ENCODE measurements around the gene MYRIP.
"Not testable (repeated sequence)": the region's sequence is repeated elsewhere in the genome, so short reads cannot be mapped to it uniquely, and the experiment has no call there.

Gene MYRIP

GRCh38 chr3:39809181-39809994, at the start of gene MYRIP:
Gene MYRIP (plus strand): TSS chr3:39809609. CDS start chr3:39900817, 91,208 bp downstream.
- peak; percentile 66 for DNase-seq (ENCODE audit: low read depth, low spot score)
- H3K9me3 ChIP-seq (ENCODE audit: insufficient read depth, low read length), result no peaks in the 10 kb centered on the region
- H3K9ac ChIP-seq (ENCODE audit: insufficient read length, low read depth), result peak within 1 kb of the TSS; percentile 82
- peak within 1 kb of the TSS; percentile 65 for H3K4me3 ChIP-seq (ENCODE audit: insufficient read length, low read depth)
- H3K27me3 ChIP-seq (ENCODE audit: insufficient read depth, insufficient read length), result peaks cover 75% of the 10 kb centered on the region
- no peaks in the 10 kb centered on the region for H3K4me1 ChIP-seq (ENCODE audit: insufficient read depth, insufficient read length)
- no peaks in the 10 kb centered on the region for H3K36me3 ChIP-seq (ENCODE audit: insufficient read depth, insufficient read length, low read length)
- TF ChIP-seq YY1 (IDR thresholded peaks at IDR 0.05; ENCODE audit: insufficient read depth, insufficient read length) (no peak), ZNF274 (IDR thresholded peaks at IDR 0.05; ENCODE audit: low read depth, low read length) (no peak), SUZ12 (IDR thresholded peaks at IDR 0.05; ENCODE audit: extremely low read depth, insufficient read depth, insufficient read length) (no peak)

- TF ChIP-seq YY1 (IDR thresholded peaks at IDR 0.05; ENCODE audit: insufficient read depth, insufficient read length) (no peak), ZNF274 (IDR thresholded peaks at IDR 0.05; ENCODE audit: low read depth, low read length) (no peak), SUZ12 (IDR thresholded peaks at IDR 0.05; ENCODE audit: extremely low read depth, insufficient read depth, insufficient read length) (no peak)
- H3K4me1 ChIP-seq (ENCODE audit: insufficient read depth, insufficient read length), result no peaks in the 10 kb centered on the region
- no peak overlapping the region for H3K4me3 ChIP-seq (ENCODE audit: insufficient read length, low read depth)
- no peaks in the 10 kb centered on the region for H3K9me3 ChIP-seq (ENCODE audit: insufficient read depth, low read length)
- H3K36me3 ChIP-seq (ENCODE audit: insufficient read depth, insufficient read length, low read length), result no peaks in the 10 kb centered on the region
- H3K27me3 ChIP-seq (ENCODE audit: insufficient read depth, insufficient read length), result no peaks in the 10 kb centered on the region
- H3K9ac ChIP-seq (ENCODE audit: insufficient read length, low read depth), result no peak overlapping the region
- no peak for DNase-seq (ENCODE audit: low read depth, low spot score)
These were observed 49.1 kb upstream of the MYRIP start for GRCh38 chr3:39760325-39760724.

- no peak for TF ChIP-seq YY1 (IDR thresholded peaks at IDR 0.05; ENCODE audit: insufficient read depth, insufficient read length)
- TF ChIP-seq ZNF274 (IDR thresholded peaks at IDR 0.05; ENCODE audit: low read depth, low read length), result no peak
- no peak for TF ChIP-seq SUZ12 (IDR thresholded peaks at IDR 0.05; ENCODE audit: extremely low read depth, insufficient read depth, insufficient read length)
- no peak for DNase-seq (ENCODE audit: low read depth, low spot score)
- Histone ChIP-seq H3K4me3 (ENCODE audit: insufficient read length, low read depth) (no peak overlapping the region), H3K9me3 (ENCODE audit: insufficient read depth, low read length) (peaks cover 11% of the 10 kb centered on the region), H3K27me3 (ENCODE audit: insufficient read depth, insufficient read length) (no peaks in the 10 kb centered on the region), H3K36me3 (ENCODE audit: insufficient read depth, insufficient read length, low read length) (no peaks in the 10 kb centered on the region), H3K4me1 (ENCODE audit: insufficient read depth, insufficient read length) (no peaks in the 10 kb centered on the region), H3K9ac (ENCODE audit: insufficient read length, low read depth) (no peak overlapping the region)
These were observed 46.8 kb upstream of the MYRIP start for GRCh38 chr3:39762537-39763070.

GRCh38 chr3:39763390-39763789, 46.0 kb upstream of the MYRIP start:
- Histone ChIP-seq H3K9ac (ENCODE audit: insufficient read length, low read depth) (no peak overlapping the region), H3K27me3 (ENCODE audit: insufficient read depth, insufficient read length) (no peaks in the 10 kb centered on the region), H3K4me3 (ENCODE audit: insufficient read length, low read depth) (no peak overlapping the region), H3K36me3 (ENCODE audit: insufficient read depth, insufficient read length, low read length) (no peaks in the 10 kb centered on the region), H3K4me1 (ENCODE audit: insufficient read depth, insufficient read length) (no peaks in the 10 kb centered on the region), H3K9me3 (ENCODE audit: insufficient read depth, low read length) (peaks cover 11% of the 10 kb centered on the region)
- TF ChIP-seq SUZ12 (IDR thresholded peaks at IDR 0.05; ENCODE audit: extremely low read depth, insufficient read depth, insufficient read length), result no peak
- TF ChIP-seq ZNF274 (IDR thresholded peaks at IDR 0.05; ENCODE audit: low read depth, low read length), result no peak
- TF ChIP-seq YY1 (IDR thresholded peaks at IDR 0.05; ENCODE audit: insufficient read depth, insufficient read length), result no peak
- no peak for DNase-seq (ENCODE audit: low read depth, low spot score)

- H3K9ac ChIP-seq (ENCODE audit: insufficient read length, low read depth), result no peak overlapping the region
- TF ChIP-seq YY1 (IDR thresholded peaks at IDR 0.05; ENCODE audit: insufficient read depth, insufficient read length) (no peak), SUZ12 (IDR thresholded peaks at IDR 0.05; ENCODE audit: extremely low read depth, insufficient read depth, insufficient read length) (no peak), ZNF274 (IDR thresholded peaks at IDR 0.05; ENCODE audit: low read depth, low read length) (no peak)
- H3K4me1 ChIP-seq (ENCODE audit: insufficient read depth, insufficient read length), result no peaks in the 10 kb centered on the region
- no peak overlapping the region for H3K4me3 ChIP-seq (ENCODE audit: insufficient read length, low read depth)
- no peaks in the 10 kb centered on the region for H3K27me3 ChIP-seq (ENCODE audit: insufficient read depth, insufficient read length)
- H3K9me3 ChIP-seq (ENCODE audit: insufficient read depth, low read length), result peaks cover 11% of the 10 kb centered on the region
- no peak for DNase-seq (ENCODE audit: low read depth, low spot score)
- H3K36me3 ChIP-seq (ENCODE audit: insufficient read depth, insufficient read length, low read length), result no peaks in the 10 kb centered on the region
These were observed 43.8 kb upstream of the MYRIP start for GRCh38 chr3:39765575-39765974.

GRCh38 chr3:39766433-39766832, 43.0 kb upstream of the MYRIP start:
- TF ChIP-seq ZNF274 (IDR thresholded peaks at IDR 0.05; ENCODE audit: low read depth, low read length) (no peak), SUZ12 (IDR thresholded peaks at IDR 0.05; ENCODE audit: extremely low read depth, insufficient read depth, insufficient read length) (no peak), YY1 (IDR thresholded peaks at IDR 0.05; ENCODE audit: insufficient read depth, insufficient read length) (no peak)
- Histone ChIP-seq H3K4me1 (ENCODE audit: insufficient read depth, insufficient read length) (no peaks in the 10 kb centered on the region), H3K36me3 (ENCODE audit: insufficient read depth, insufficient read length, low read length) (no peaks in the 10 kb centered on the region), H3K9ac (ENCODE audit: insufficient read length, low read depth) (no peak overlapping the region), H3K4me3 (ENCODE audit: insufficient read length, low read depth) (no peak overlapping the region), H3K27me3 (ENCODE audit: insufficient read depth, insufficient read length) (no peaks in the 10 kb centered on the region), H3K9me3 (ENCODE audit: insufficient read depth, low read length) (peaks cover 11% of the 10 kb centered on the region)
- DNase-seq (ENCODE audit: low read depth, low spot score), result no peak

GRCh38 chr3:39766909-39767308, 42.5 kb upstream of the MYRIP start:
- H3K27me3 ChIP-seq (ENCODE audit: insufficient read depth, insufficient read length); H3K9ac ChIP-seq (ENCODE audit: insufficient read length, low read depth); H3K4me3 ChIP-seq (ENCODE audit: insufficient read length, low read depth); DNase-seq (ENCODE audit: low read depth, low spot score); H3K4me1 ChIP-seq (ENCODE audit: insufficient read depth, insufficient read length); H3K36me3 ChIP-seq (ENCODE audit: insufficient read depth, insufficient read length, low read length): not testable (repeated sequence)
- H3K9me3 ChIP-seq (ENCODE audit: insufficient read depth, low read length), result peaks cover 11% of the 10 kb centered on the region

- not testable (repeated sequence) for H3K27me3 ChIP-seq (ENCODE audit: insufficient read depth, insufficient read length); H3K4me3 ChIP-seq (ENCODE audit: insufficient read length, low read depth); H3K9ac ChIP-seq (ENCODE audit: insufficient read length, low read depth); H3K4me1 ChIP-seq (ENCODE audit: insufficient read depth, insufficient read length); DNase-seq (ENCODE audit: low read depth, low spot score); H3K36me3 ChIP-seq (ENCODE audit: insufficient read depth, insufficient read length, low read length)
- H3K9me3 ChIP-seq (ENCODE audit: insufficient read depth, low read length), result peaks cover 23% of the 10 kb centered on the region; the same call in 1 of the 2 replicates
These were observed 31.2 kb upstream of the MYRIP start for GRCh38 chr3:39778168-39778567.
